Smooth muscle cell of the coronary artery (primary cell): ENCODE measurements around the gene MTERF2. TPM values are rescaled to one million over a fixed set of nuclear protein-coding genes. Genes with fewer than 3 reads are reported as not detected.

Experiments used
- total RNA-seq: library from RNA; depleted of rRNA; stranded (reverse); fragments of >200 nt; gene quantifications from 2 replicates; pipeline ENCODE4 v1.2.3, GENCODE V29; 2014; ENCODE audit warnings: low replicate concordance

The MTERF2 gene
- 2.6 and 5.4 TPM in 2 replicates for total RNA-seq

GRCh38 chr12:106986625-106987389, at the start of gene MTERF2:
Gene MTERF2 (minus strand): TSS chr12:106987146. CDS start chr12:106978714, 8,432 bp downstream.

GRCh38 chr12:106955377-106956047, 31.4 kb downstream of the MTERF2 start, which contains the start of gene TMEM263:
Gene TMEM263 (plus strand): TSS chr12:106955907. CDS start chr12:106967117, 11,210 bp downstream.

Other genes starting within 250 kb of the MTERF2 start
- gene RIC8B, start 212.5 kb downstream of the MTERF2 start, total RNA-seq: 8.9 and 18.4 TPM in 2 replicates
- gene TMEM263, start 31.2 kb downstream of the MTERF2 start, total RNA-seq: 119 and 120 TPM in 2 replicates
- gene CRY1, start 106.4 kb upstream of the MTERF2 start, total RNA-seq: 2.8 and 13.2 TPM in 2 replicates